GM12878 (cell line): ENCODE results near the gene ZDHHC9.

Experiments
- EGR1 ChIP-seq, 2 experiments: IDR thresholded peaks; 1 replicate in 1 of 2; 2 replicates in 1 of 2; pipeline ENCODE4 v1.6.1; 2011 to 2012; ENCODE audit warnings: low read depth in 2 of 2, low read length in 2 of 2, borderline replicate concordance in 1 of 2, mild to moderate bottlenecking in 1 of 2, moderate library complexity in 1 of 2
- RFX5 ChIP-seq: IDR thresholded peaks from 2 replicates; pipeline ENCODE4 v1.6.1; 2011; ENCODE audit warnings: low read depth, low read length, improper control_type of control experiment
- TF ChIP-seq, protein P1 (sequence below): IDR thresholded peaks from 2 replicates; pipeline ENCODE4 v1.6.1; 2011; ENCODE audit warnings: low read depth, mild to moderate bottlenecking, low read length, moderate library complexity, borderline replicate concordance; ENCODE audit errors: extremely low read depth

DNA sequence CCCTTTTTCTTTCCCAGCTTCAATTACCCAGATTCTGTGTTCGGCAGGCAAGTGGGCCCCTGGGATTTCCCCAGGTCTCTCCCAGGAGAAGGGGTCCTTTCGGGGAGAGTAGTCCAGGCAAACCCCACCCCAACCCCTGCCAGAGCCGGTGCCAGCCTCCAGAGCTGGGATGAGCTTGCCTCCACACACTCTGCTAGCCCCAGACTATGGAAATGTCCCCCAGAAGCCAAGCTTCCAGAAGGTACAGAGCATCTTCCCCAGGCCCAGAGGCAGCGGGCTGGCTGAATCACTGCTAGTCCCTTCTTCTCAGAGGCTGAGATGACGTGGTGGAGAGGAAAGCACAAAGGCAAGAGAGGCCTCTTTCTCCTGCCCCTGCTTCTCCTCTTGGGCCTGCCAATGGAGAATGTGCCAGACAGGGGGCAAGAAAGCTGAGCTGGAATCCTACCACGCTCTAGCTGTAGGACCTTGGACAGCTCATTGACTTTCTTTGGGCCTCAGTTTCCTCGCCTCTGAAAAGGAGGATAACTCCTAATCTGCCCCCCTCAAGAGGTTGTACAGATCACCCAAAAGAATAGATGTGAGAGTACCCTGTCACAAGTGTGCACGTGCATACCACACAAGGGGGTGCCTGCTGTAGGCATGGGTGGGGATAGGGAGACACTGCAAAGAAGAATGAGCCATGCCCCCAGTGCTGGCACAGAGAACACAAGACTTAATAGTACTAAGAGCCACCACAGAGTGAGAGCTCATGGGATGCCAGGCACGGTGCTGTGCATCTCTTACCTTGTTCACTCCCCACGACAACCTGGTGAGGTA is 61.8 kb downstream of the ZDHHC9 start:
- TF ChIP-seq RFX5 (no peak), EGR1 (IDR thresholded peaks at IDR 0.05; ENCODE audit: borderline replicate concordance in 1 of 2, low read depth in 2 of 2, low read length in 2 of 2) (no peak)
- TF ChIP-seq, protein P1, sequence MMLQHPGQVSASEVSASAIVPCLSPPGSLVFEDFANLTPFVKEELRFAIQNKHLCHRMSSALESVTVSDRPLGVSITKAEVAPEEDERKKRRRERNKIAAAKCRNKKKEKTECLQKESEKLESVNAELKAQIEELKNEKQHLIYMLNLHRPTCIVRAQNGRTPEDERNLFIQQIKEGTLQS = no peak
